Smooth muscle cell (in vitro differentiated cells): ENCODE results near the gene HIBADH. TPM values are rescaled to one million over a fixed set of nuclear protein-coding genes. Genes with fewer than 3 reads are reported as not detected.

ENCODE experiments used
- DNase-seq: peaks from one replicate; lab custom pipeline; 2025; ENCODE audit not compliant: unreplicated experiment; lab: John Stamatoyannopoulos, UW
- H2AFZ ChIP-seq: fragments of 200-600 bp; sonication (generic); 2 replicates; pipeline ENCODE4 v1.6.0; 2016; ENCODE audit warnings: antibody characterized with exemption, low read depth, mild to moderate bottlenecking
- H3F3A ChIP-seq: fragments of 200-600 bp; sonication (generic); 2 replicates; pipeline ENCODE4 v1.6.0; 2017; ENCODE audit warnings: antibody characterized with exemption, low read depth
- H3K27ac ChIP-seq: fragments of 200-600 bp; sonication (generic); 2 replicates; pipeline ENCODE4 v1.5.1; 2016; ENCODE audit warnings: low read depth, mild to moderate bottlenecking
- H3K27me3 ChIP-seq: fragments of 200-600 bp; sonication (generic); 2 replicates; pipeline ENCODE4 v1.6.1; 2016; ENCODE audit warnings: low read depth, mild to moderate bottlenecking
- H3K36me3 ChIP-seq: fragments of 200-600 bp; sonication (generic); 2 replicates; pipeline ENCODE4 v1.5.1; 2016; ENCODE audit warnings: low read depth
- H3K4me1 ChIP-seq: fragments of 200-600 bp; sonication (generic); 2 replicates; pipeline ENCODE4 v1.5.1; 2016; ENCODE audit warnings: low read depth
- H3K4me2 ChIP-seq: fragments of 200-600 bp; sonication (generic); 2 replicates; pipeline ENCODE4 v1.6.0; 2016; ENCODE audit warnings: mild to moderate bottlenecking
- H3K4me3 ChIP-seq: fragments of 200-600 bp; sonication (generic); 2 replicates; pipeline ENCODE4 v1.5.1; 2016; ENCODE audit warnings: mild to moderate bottlenecking
- H3K79me2 ChIP-seq: fragments of 200-600 bp; sonication (generic); 2 replicates; pipeline ENCODE4 v1.6.0; 2016; ENCODE audit warnings: low read depth, mild to moderate bottlenecking
- H3K9ac ChIP-seq: fragments of 200-600 bp; sonication (generic); 2 replicates; pipeline ENCODE4 v1.6.0; 2016; ENCODE audit warnings: low read depth
- H3K9me3 ChIP-seq: fragments of 200-600 bp; sonication (generic); replicated peaks from 2 replicates; pipeline ENCODE4 v1.5.1; 2016; ENCODE audit warnings: low read depth
- H4K20me1 ChIP-seq: fragments of 200-600 bp; sonication (generic); 2 replicates; pipeline ENCODE4 v1.6.0; 2016; ENCODE audit warnings: low read depth
- CTCF ChIP-seq: fragments of 200-600 bp; sonication (generic); IDR thresholded peaks from 2 replicates; pipeline ENCODE4 v1.5.1; 2017; ENCODE audit warnings: borderline replicate concordance, mild to moderate bottlenecking, antibody characterized with exemption; ENCODE audit not compliant: insufficient read depth, poor library complexity, severe bottlenecking
- WGBS: methylation state at CpG from one replicate; pipeline ENCODE4 v1.1.7; 2016; ENCODE audit warnings: low lambda C conversion rate; 5-methylcytosine and 5-hydroxymethylcytosine counted together
- polyA plus RNA-seq: library from polyadenylated mRNA; unstranded; fragments of >200 nt; fragmentation: Nextera tagmentation; extraction: Ambion mirVana; gene quantifications from 2 replicates; pipeline ENCODE4 v1.2.1, GENCODE V29; 2016
- total RNA-seq: library from RNA; depleted of rRNA; stranded (reverse); fragments of >200 nt; gene quantifications from 2 replicates; pipeline ENCODE4 v1.2.3, GENCODE V29; 2014

The HIBADH gene
- total and polyA plus RNA-seq, 2 experiments from 2014 or later, result 16.1 to 24.4 TPM

GRCh38 chr7:27605689-27606269 is 56.9 kb downstream of the HIBADH start:
- Histone ChIP-seq H3K36me3 (no peaks in the 10 kb centered on the region), H4K20me1 (no peaks in the 10 kb centered on the region), H3K27me3 (no peaks in the 10 kb centered on the region), H2AFZ (no peak overlapping the region), H3K4me1 (peaks cover 56% of the 10 kb centered on the region), H3K79me2 (peaks cover 30% of the 10 kb centered on the region), H3K4me2 (peak overlapping the region; percentile 44), H3F3A (peaks cover 5% of the 10 kb centered on the region), H3K4me3 (peak overlapping the region; percentile 44), H3K9me3 (no peaks in the 10 kb centered on the region), H3K9ac (no peak overlapping the region), H3K27ac (peak overlapping the region; percentile 3)
- WGBS, result 13% methylated on average over 2 of the region's 2 CpGs
- no peak for DNase-seq
- peak; percentile 52 for TF ChIP-seq CTCF

GRCh38 chr7:27605283-27605682 is 57.4 kb downstream of the HIBADH start:
- H3K4me2 ChIP-seq, result peak overlapping the region; percentile 44

GRCh38 chr7:27603813-27604212 is 58.9 kb downstream of the HIBADH start:
- no peak overlapping the region for H3K27ac ChIP-seq
- H4K20me1 ChIP-seq, result no peaks in the 10 kb centered on the region
- no peak overlapping the region for H2AFZ ChIP-seq
- peaks cover 5% of the 10 kb centered on the region for H3F3A ChIP-seq
- H3K4me1 ChIP-seq, result peaks cover 49% of the 10 kb centered on the region
- WGBS, result 64% methylated on average over 2 of the region's 2 CpGs
- no peak overlapping the region for H3K9ac ChIP-seq
- H3K27me3 ChIP-seq, result no peaks in the 10 kb centered on the region
- H3K4me2 ChIP-seq, result peak overlapping the region; percentile 19
- no peaks in the 10 kb centered on the region for H3K9me3 ChIP-seq
- TF ChIP-seq CTCF, result no peak
- peaks cover 29% of the 10 kb centered on the region for H3K79me2 ChIP-seq
- H3K4me3 ChIP-seq, result no peak overlapping the region
- DNase-seq, result no peak
- no peaks in the 10 kb centered on the region for H3K36me3 ChIP-seq

More at GRCh38 chr7:27605283-27605682, 57.4 kb downstream of the HIBADH start:
- Histone ChIP-seq H3K4me3 (peak overlapping the region; percentile 44), H3K27me3 (no peaks in the 10 kb centered on the region), H4K20me1 (no peaks in the 10 kb centered on the region), H3K36me3 (no peaks in the 10 kb centered on the region), H3F3A (peaks cover 5% of the 10 kb centered on the region), H3K79me2 (peaks cover 29% of the 10 kb centered on the region), H2AFZ (no peak overlapping the region), H3K4me1 (peaks cover 56% of the 10 kb centered on the region), H3K9ac (no peak overlapping the region), H3K27ac (no peak overlapping the region), H3K9me3 (no peaks in the 10 kb centered on the region)
- 54% methylated on average over 2 of the region's 2 CpGs for WGBS
- no peak for TF ChIP-seq CTCF
- DNase-seq, result no peak

- H3K4me1 ChIP-seq, result peaks cover 49% of the 10 kb centered on the region
- TF ChIP-seq CTCF, result no peak
- H3K4me3 ChIP-seq, result peak overlapping the region; percentile 21
- peak overlapping the region; percentile 79 for H3K4me2 ChIP-seq
- H3K27ac ChIP-seq, result no peak overlapping the region
- no peaks in the 10 kb centered on the region for H3K9me3 ChIP-seq
- peaks cover 29% of the 10 kb centered on the region for H3K79me2 ChIP-seq
- no peak for DNase-seq
- H3K36me3 ChIP-seq, result no peaks in the 10 kb centered on the region
- H3F3A ChIP-seq, result no peaks in the 10 kb centered on the region
- no peaks in the 10 kb centered on the region for H3K27me3 ChIP-seq
- no peaks in the 10 kb centered on the region for H4K20me1 ChIP-seq
- no peak overlapping the region for H2AFZ ChIP-seq
- WGBS, result 15% methylated on average over 4 of the region's 4 CpGs
- no peak overlapping the region for H3K9ac ChIP-seq
Measured at GRCh38 chr7:27602766-27603165, 59.9 kb downstream of the HIBADH start.
